Measurements from ENCODE around the gene FANCG.

FANCG gene

DNA sequence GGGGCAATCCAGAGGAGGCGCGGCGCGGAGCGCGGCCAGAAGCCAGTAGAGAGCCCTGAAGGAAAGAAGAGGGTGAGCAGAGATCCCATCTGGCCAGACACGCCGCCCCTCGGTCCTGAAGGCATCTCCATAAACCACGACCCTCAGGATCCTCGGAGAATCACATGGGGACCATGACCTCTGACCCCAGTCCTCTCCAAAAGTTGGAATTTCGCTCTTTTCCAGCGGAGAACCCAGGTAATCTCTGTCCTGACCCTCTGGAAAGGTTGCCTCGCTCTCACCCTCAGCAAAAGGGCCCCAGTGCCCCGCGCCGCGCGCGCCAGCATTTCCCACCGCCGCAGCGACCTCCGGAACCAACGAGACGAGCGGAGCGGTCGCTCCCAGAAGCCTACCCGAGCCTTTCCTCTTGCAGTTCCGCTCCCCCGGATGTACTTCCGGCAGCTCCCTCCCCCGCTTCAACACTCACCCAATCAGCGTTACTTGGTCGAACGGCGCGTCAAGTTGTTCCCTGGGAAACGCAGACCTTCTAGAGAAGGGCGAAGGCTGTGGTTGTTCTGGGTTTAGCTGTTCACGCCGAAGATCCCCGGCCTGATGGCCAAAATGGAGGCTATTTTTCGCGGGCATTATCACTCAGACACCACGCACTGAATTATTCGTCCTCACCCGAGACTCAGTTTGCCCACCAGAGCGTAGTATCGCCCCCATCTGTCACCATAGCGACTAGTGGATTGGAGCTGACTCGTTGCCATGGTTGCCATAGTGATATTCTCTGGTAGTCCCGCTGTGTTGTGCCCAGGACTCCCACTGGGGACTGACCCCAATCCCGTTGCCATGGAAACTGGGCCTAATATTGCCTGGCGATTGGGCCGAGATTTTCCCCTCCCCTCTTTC, 23.3 kb upstream of the FANCG start, which contains the start of gene STOML2:
Gene STOML2 (minus strand): TSS at position 363 of the 891 bp plus-strand sequence. CDS start 37 bp downstream, at position 326.
- peak; percentile 97 for DNase-seq (ENCODE audit: low read depth, low spot score)
- in situ Hi-C loops (cut with HindIII; ENCODE audit: low sequenced_read_pairs): no loop called here

DNA sequence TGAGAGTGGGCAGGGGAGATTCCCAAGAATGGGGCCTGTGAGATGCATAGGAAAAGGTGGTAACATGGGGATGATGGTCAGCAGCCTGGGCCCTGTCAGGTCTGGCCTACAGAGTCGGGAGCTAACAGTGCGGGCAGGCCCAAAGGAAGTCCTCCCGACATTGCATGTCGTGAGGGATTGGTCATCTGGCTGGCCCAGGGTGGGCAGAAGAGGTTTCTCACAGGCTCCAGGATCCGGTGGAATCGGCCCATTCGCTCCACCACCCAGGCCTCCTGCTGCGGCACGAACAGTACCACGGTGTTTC, 22.7 kb upstream of the FANCG start:
- in situ Hi-C loops (cut with HindIII; ENCODE audit: low sequenced_read_pairs): no loop called here
- peak overlapping the region; percentile 85 for H3K4me3 ChIP-seq (ENCODE audit: low read depth, low read length)
- TF ChIP-seq, protein P1, sequence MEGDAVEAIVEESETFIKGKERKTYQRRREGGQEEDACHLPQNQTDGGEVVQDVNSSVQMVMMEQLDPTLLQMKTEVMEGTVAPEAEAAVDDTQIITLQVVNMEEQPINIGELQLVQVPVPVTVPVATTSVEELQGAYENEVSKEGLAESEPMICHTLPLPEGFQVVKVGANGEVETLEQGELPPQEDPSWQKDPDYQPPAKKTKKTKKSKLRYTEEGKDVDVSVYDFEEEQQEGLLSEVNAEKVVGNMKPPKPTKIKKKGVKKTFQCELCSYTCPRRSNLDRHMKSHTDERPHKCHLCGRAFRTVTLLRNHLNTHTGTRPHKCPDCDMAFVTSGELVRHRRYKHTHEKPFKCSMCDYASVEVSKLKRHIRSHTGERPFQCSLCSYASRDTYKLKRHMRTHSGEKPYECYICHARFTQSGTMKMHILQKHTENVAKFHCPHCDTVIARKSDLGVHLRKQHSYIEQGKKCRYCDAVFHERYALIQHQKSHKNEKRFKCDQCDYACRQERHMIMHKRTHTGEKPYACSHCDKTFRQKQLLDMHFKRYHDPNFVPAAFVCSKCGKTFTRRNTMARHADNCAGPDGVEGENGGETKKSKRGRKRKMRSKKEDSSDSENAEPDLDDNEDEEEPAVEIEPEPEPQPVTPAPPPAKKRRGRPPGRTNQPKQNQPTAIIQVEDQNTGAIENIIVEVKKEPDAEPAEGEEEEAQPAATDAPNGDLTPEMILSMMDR (IDR thresholded peaks at IDR 0.05; ENCODE audit: low read depth, low read length): no peak
- DNase-seq (ENCODE audit: low read depth, low spot score): peak; percentile 21

More for the DNA sequence above, 23.3 kb upstream of the FANCG start, which contains the start of gene STOML2:
- TF ChIP-seq, protein P1 (IDR thresholded peaks at IDR 0.05; ENCODE audit: low read depth, low read length): no peak
- H3K4me3 ChIP-seq (ENCODE audit: low read depth, low read length): peak within 1 kb of the TSS; percentile 85

DNA sequence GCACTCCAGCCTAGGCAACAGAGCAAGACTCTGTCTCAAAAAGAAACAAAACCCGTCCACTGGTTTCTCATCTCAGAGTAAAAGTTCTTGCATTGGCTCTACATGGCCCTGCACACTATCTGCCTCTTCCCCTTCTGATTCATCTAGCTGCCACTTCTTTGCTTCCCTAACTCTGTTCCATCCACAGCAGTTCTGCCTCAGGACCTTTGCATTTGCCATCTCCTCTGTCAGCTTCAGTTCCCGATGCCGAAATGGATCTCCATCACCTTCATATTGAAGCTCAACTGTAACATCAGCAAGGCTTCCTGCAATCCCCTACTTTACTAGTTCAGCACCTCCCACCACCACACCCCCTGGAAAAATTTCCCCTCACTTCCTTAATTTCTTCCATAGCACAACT, 17.8 kb upstream of the FANCG start:
- in situ Hi-C loops (cut with HindIII; ENCODE audit: low sequenced_read_pairs): no loop called here
- H3K4me3 ChIP-seq (ENCODE audit: low read depth, low read length): no peak overlapping the region
- TF ChIP-seq, protein P1 (IDR thresholded peaks at IDR 0.05; ENCODE audit: low read depth, low read length): no peak
- no peak for DNase-seq (ENCODE audit: low read depth, low spot score)

DNA sequence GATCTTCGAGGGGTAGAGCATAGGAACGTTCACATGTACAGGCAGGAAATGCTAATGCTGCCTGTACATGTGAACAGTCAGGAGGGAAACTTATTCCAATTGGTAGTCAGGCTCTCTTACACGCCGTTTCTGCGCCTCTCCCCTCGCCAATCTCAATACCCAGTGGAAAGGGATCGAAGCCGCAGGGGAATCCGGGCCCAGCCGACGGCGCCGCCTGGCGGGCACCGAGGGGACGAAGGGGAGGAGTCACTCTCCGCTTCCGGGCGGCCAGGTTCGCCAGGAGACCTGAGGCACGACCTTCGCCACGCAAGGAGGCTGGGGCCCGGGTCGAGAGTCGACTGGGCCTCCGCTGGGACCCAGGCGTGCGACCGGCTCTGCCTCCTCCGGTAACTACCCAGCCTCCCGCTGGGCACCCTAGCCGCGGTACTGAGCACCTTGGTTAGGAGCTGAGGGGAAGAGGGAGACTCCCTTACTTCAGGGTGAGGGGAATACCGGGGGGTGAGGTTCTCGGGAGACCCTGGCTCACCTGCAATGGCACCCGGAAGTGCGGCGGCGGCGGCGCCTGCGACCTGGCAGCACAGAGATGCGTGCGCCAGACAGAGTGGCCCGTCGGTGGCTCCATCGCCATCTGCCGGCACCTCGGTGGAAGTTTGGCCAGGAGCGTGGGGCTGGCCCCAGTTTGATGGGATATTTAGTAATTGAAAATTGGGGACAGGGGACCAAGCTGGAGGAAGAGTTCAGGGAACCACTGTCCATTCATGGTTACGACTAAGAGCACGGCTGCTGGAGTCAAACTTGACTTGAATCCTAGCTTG, 16.5 kb upstream of the FANCG start, which contains the start of gene PIGO:
Gene PIGO (minus strand): TSS at position 557 of the 815 bp plus-strand sequence. CDS start 1,026 bp downstream, outside the sequence.
- peak within 1 kb of the TSS; percentile 99 for H3K4me3 ChIP-seq (ENCODE audit: low read depth, low read length)
- TF ChIP-seq, protein P1 (IDR thresholded peaks at IDR 0.05; ENCODE audit: low read depth, low read length): peak; percentile 93
- peak; percentile 80 for DNase-seq (ENCODE audit: low read depth, low spot score)
- in situ Hi-C loops (cut with HindIII; ENCODE audit: low sequenced_read_pairs): no loop called here

DNA sequence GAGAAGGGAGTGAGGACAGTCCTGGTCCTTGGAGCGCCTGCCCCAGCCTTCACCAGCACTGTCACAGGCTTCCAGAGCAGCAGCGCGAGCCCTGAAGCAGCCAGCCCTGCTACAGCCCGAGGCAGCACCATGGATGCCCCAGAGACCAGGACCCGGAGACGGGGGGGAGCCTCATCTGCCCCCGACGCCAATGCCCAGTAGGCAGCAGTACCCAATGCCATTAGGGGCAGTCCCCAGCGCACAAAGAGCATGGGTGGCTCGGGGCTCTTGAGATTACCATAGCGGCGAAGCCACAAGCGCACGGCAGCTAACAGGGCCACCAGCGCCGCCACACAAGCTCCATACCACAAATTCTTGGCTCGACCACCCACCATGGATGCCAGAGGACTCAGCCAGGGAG, 11.8 kb upstream of the FANCG start:
- H3K4me3 ChIP-seq (ENCODE audit: low read depth, low read length): no peak overlapping the region
- in situ Hi-C loops (cut with HindIII; ENCODE audit: low sequenced_read_pairs): no loop called here
- TF ChIP-seq, protein P1 (IDR thresholded peaks at IDR 0.05; ENCODE audit: low read depth, low read length): no peak
- no peak for DNase-seq (ENCODE audit: low read depth, low spot score)

DNA sequence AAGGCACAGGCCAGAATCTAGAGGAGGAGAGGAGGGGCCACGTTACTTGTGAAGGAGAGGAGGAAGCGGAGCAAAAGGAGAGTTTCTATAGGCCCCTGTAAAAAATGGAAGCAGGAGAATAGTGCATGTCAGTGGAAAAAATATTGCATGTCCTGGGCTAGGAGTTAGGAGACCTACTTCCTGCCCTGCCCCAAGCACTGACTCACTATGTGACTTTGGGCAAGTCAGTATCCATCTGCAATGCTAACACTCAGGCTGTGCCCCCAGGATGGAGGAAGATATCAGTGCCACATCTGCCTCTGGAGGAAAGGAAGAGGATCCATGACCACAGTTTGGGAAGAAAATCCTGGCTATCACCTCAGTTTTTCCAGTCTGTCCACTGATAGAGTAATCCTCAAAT, 9.7 kb upstream of the FANCG start:
- DNase-seq (ENCODE audit: low read depth, low spot score): no peak
- TF ChIP-seq, protein P1 (IDR thresholded peaks at IDR 0.05; ENCODE audit: low read depth, low read length): no peak
- H3K4me3 ChIP-seq (ENCODE audit: low read depth, low read length): no peak overlapping the region
- in situ Hi-C loops (cut with HindIII; ENCODE audit: low sequenced_read_pairs): no loop called here

Data from astrocyte of the spinal cord (primary cell).